ENCODE measurements around the gene CDK2AP2. TPM values are rescaled to one million over a fixed set of nuclear protein-coding genes. Genes with fewer than 3 reads are reported as not detected.

CDK2AP2 gene
- total and polyA plus RNA-seq, 3 experiments from 2014 or later = 60.7 to 173 (median 68.9) TPM

DNA sequence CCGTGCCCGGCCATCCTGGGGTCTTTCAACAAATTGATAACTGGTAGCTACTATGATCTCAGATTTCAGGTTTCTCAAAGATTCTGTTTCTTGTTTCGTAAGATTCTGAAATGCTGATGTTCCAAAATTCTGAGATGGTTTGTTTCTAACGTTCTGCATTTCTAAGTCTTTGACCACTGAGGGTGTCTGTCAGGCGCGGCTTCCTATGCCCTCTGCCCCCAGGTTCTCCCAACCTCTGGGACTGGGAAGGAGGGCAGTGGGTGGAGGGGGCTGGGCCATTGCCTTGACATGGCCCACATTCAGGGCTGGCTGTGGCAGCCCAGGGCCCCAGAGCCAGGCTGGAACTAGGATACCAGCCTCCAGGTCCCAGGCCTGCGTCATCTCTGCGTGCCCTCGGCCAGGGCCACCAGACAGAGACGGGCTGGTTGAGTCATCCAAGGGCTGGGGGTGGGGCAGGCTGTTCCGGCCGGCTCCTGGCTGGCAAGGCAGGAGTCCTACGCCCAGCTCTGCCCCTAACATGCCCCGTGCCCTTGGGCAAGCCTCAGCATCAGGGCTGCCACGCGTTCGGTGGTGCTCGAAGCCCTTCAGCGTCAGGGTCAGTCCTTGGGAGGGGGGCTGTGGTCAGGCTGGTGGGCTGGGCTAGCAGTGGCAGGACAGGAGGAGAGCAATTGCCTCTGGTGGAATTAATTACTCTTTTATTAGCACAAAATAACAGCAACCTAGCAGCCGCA is 44.1 kb downstream of the CDK2AP2 start:
- no peaks in the 10 kb centered on the region for H3K9me3 ChIP-seq (ENCODE audit: low read length)
- CTCF ChIA-PET = interaction anchor here (1.9 kb wide), 1 partner anchor 175 kb away, joined by 4 read pairs; the partner anchor contains the start of gene ANKRD13D
- peaks cover 39% of the 10 kb centered on the region for H3K4me1 ChIP-seq (ENCODE audit: insufficient read depth, low read length)
- peak overlapping the region; percentile 78 for H3K27ac ChIP-seq (ENCODE audit: low read depth, low read length)
- Mint-ChIP-seq H3K36me3 (peaks cover 0 to 11% (median 0%) of the 10 kb centered on the region in 3 donors), H3K27me3 (no peaks in the 10 kb centered on the region), H3K4me3 (peak overlapping the region in 5 of 7 donors; percentile 84 to 95 (median 88)), H3K4me1 (peaks cover 15 to 49% (median 32%) of the 10 kb centered on the region in 3 donors), H3K9me3 (no peaks in the 10 kb centered on the region), H3K27ac (peak overlapping the region; percentile 78 to 94 (median 92))
- no peak for DNase-seq
- no peaks in the 10 kb centered on the region for H3K27me3 ChIP-seq (ENCODE audit: insufficient read depth, low read length, poor library complexity, severe bottlenecking)
- no peaks in the 10 kb centered on the region for H3K36me3 ChIP-seq (ENCODE audit: insufficient read depth, low read length)
- H3K4me3 ChIP-seq (ENCODE audit: low read length) = peak overlapping the region; percentile 58
- POLR2A ChIA-PET = no interaction called here

DNA sequence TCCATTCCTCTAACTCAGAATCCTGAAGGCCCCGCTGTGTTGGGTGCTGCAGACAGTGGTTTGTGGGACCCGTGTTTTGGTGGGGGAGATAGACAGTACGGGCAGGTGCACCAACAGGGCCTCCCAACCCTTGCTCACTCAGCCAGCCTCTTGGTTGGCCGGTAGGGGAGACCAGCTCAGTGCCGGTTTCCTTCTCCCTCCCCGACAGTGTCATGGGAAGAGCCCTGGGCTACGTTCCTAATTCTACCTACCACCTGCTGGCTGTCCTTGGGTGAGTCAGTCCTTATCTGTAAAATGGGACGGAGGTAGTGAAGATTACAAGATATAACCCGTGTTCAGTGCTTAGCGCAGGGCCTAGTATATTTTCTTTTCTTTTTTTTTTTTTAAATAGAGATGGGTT is 44.8 kb downstream of the CDK2AP2 start:
- H3K4me3 ChIP-seq (ENCODE audit: low read length) = no peak overlapping the region
- POLR2A ChIA-PET = interaction anchor here (1.0 kb wide), 1 partner anchor 26 kb away, joined by 4 read pairs; the partner anchor contains the start of gene PTPRCAP
- Mint-ChIP-seq H3K9me3 (no peaks in the 10 kb centered on the region), H3K4me1 (peaks cover 15 to 44% (median 29%) of the 10 kb centered on the region in 3 donors), H3K36me3 (peaks cover 0 to 8% (median 0%) of the 10 kb centered on the region in 3 donors), H3K27me3 (no peaks in the 10 kb centered on the region), H3K4me3 (peak overlapping the region in 5 of 7 donors; percentile 9 to 38 (median 29)), H3K27ac (peak overlapping the region in 4 of 8 donors; percentile 5 to 92 (median 46))
- H3K27ac ChIP-seq (ENCODE audit: low read depth, low read length) = no peak overlapping the region
- H3K4me1 ChIP-seq (ENCODE audit: insufficient read depth, low read length) = peaks cover 35% of the 10 kb centered on the region
- no peaks in the 10 kb centered on the region for H3K36me3 ChIP-seq (ENCODE audit: insufficient read depth, low read length)
- CTCF ChIA-PET = no interaction called here
- DNase-seq = no peak
- no peaks in the 10 kb centered on the region for H3K9me3 ChIP-seq (ENCODE audit: low read length)
- no peaks in the 10 kb centered on the region for H3K27me3 ChIP-seq (ENCODE audit: insufficient read depth, low read length, poor library complexity, severe bottlenecking)

DNA sequence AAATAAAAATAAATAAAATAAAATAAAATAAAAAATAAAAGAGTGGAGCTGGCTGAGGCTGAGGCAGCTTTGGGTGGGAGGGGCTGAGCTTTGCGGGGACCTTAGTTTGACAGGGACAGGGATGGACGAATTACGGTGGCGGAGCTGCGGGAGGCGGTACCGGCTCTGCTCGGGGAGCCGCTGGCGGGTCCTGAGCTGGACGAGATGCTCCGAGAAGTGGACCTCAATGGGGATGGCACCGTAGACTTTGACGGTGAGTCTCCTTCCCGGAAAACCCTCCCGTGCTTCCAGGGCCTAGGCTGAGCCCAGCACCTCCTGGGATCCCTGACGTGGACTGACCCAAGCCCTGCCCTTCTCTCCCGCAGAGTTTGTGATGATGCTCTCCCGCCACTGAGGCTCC is 49.7 kb downstream of the CDK2AP2 start:
- Histone ChIP-seq H3K4me1 (ENCODE audit: insufficient read depth, low read length) (no peaks in the 10 kb centered on the region), H3K27ac (ENCODE audit: low read depth, low read length) (no peak overlapping the region), H3K4me3 (ENCODE audit: low read length) (no peak overlapping the region), H3K36me3 (ENCODE audit: insufficient read depth, low read length) (no peaks in the 10 kb centered on the region), H3K9me3 (ENCODE audit: low read length) (no peaks in the 10 kb centered on the region), H3K27me3 (ENCODE audit: insufficient read depth, low read length, poor library complexity, severe bottlenecking) (no peaks in the 10 kb centered on the region)
- H3K27me3 Mint-ChIP-seq = peaks cover 0 to 3% of the 10 kb centered on the region in 2 donors
- H3K4me3 Mint-ChIP-seq = no peak overlapping the region
- CTCF ChIA-PET = interaction anchor here (1.4 kb wide), 1 partner anchor 10 kb away, joined by 3 read pairs; no protein-coding TSS in a partner anchor
- peaks cover 4 to 8% (median 5%) of the 10 kb centered on the region in 3 donors for H3K4me1 Mint-ChIP-seq
- no peak for DNase-seq
- no peaks in the 10 kb centered on the region for H3K36me3 Mint-ChIP-seq
- no peaks in the 10 kb centered on the region for H3K9me3 Mint-ChIP-seq
- no peak overlapping the region for H3K27ac Mint-ChIP-seq
- POLR2A ChIA-PET = interaction anchor here (0.6 to 3.9 kb wide), 3 partner anchors 12 to 530 kb away, joined by 5 to 26 read pairs (median 6); partner anchors contain the start of gene PTPRCAP

DNA sequence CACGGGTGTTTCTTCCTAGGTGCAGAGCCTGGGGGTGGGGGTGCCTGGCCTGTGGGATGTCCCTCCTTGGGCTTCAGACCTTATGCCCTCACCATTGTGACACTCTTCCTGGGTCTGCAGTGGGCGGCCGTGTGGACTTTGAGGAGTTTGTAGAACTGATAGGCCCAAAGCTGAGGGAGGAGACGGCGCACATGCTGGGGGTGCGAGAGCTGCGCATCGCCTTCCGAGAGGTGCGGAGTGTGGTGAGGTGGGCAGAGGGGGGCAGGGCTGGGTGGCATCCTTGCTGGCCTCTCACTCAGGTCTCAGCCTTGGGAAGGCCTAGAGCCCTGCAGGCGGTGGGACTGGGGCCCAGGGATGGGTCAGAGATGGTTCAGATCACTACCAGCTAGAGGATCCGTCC is 50.5 kb downstream of the CDK2AP2 start:
- H3K27me3 Mint-ChIP-seq = peaks cover 0 to 3% of the 10 kb centered on the region in 2 donors
- Histone ChIP-seq H3K4me1 (ENCODE audit: insufficient read depth, low read length) (no peaks in the 10 kb centered on the region), H3K9me3 (ENCODE audit: low read length) (no peaks in the 10 kb centered on the region), H3K27me3 (ENCODE audit: insufficient read depth, low read length, poor library complexity, severe bottlenecking) (no peaks in the 10 kb centered on the region), H3K36me3 (ENCODE audit: insufficient read depth, low read length) (no peaks in the 10 kb centered on the region), H3K27ac (ENCODE audit: low read depth, low read length) (no peak overlapping the region), H3K4me3 (ENCODE audit: low read length) (no peak overlapping the region)
- peaks cover 3 to 5% (median 4%) of the 10 kb centered on the region in 3 donors for H3K4me1 Mint-ChIP-seq
- no peaks in the 10 kb centered on the region for H3K36me3 Mint-ChIP-seq
- no peaks in the 10 kb centered on the region for H3K9me3 Mint-ChIP-seq
- ChIA-PET POLR2A (no interaction called here), CTCF (interaction anchor here (1.6 kb wide), 1 partner anchor 106 kb away, joined by 4 read pairs; no protein-coding TSS in a partner anchor)
- no peak for DNase-seq
- no peak overlapping the region for H3K27ac Mint-ChIP-seq
- H3K4me3 Mint-ChIP-seq = peak overlapping the region in 1 of 7 donors; percentile 20

Other genes starting within 250 kb of the CDK2AP2 start
- 100 to 1,000 TPM; 237 to 246 TPM for gene GRK2, start 241.7 kb downstream of the CDK2AP2 start, total RNA-seq
- gene GRK2, start 241.7 kb downstream of the CDK2AP2 start, polyA plus RNA-seq = 69.9 TPM
- gene ANKRD13D, start 218.9 kb downstream of the CDK2AP2 start, total RNA-seq = 10 to 100 TPM; 84.9 to 90.1 TPM
- gene ANKRD13D, start 218.9 kb downstream of the CDK2AP2 start, polyA plus RNA-seq = 23.9 TPM
- 10 to 100 TPM in 1 of 2 experiments, 1 to 10 TPM in 1; 8.4 to 10.6 TPM for gene SSH3, start 204.6 kb downstream of the CDK2AP2 start, total RNA-seq
- gene SSH3, start 204.6 kb downstream of the CDK2AP2 start, polyA plus RNA-seq = 3.5 TPM
- 10 to 100 TPM; 32.3 to 37.8 TPM for gene POLD4, start 154.6 kb downstream of the CDK2AP2 start, total RNA-seq
- gene POLD4, start 154.6 kb downstream of the CDK2AP2 start, polyA plus RNA-seq = 91.2 TPM
- 1 to 10 TPM; 3.5 to 4.2 TPM for gene CLCF1, start 134.6 kb downstream of the CDK2AP2 start, total RNA-seq
- 4.6 TPM for gene CLCF1, start 134.6 kb downstream of the CDK2AP2 start, polyA plus RNA-seq
- 10 to 100 TPM; 36.8 to 38.8 TPM for gene RAD9A, start 116.2 kb downstream of the CDK2AP2 start, total RNA-seq
- gene RAD9A, start 116.2 kb downstream of the CDK2AP2 start, polyA plus RNA-seq = 9.4 TPM
- 100 to 1,000 TPM; 338 to 357 TPM for gene PPP1CA, start 106.3 kb downstream of the CDK2AP2 start, total RNA-seq
- 564 TPM for gene PPP1CA, start 106.3 kb downstream of the CDK2AP2 start, polyA plus RNA-seq
- 100 to 1,000 TPM; 102 to 105 TPM for gene TBC1D10C, start 104.1 kb downstream of the CDK2AP2 start, total RNA-seq
- 331 TPM for gene TBC1D10C, start 104.1 kb downstream of the CDK2AP2 start, polyA plus RNA-seq
- 1 to 10 TPM; 2.0 to 2.7 TPM for gene CARNS1, start 92.5 kb downstream of the CDK2AP2 start, total RNA-seq
- 1.8 TPM for gene CARNS1, start 92.5 kb downstream of the CDK2AP2 start, polyA plus RNA-seq
- gene RPS6KB2, start 79.7 kb downstream of the CDK2AP2 start, total RNA-seq = 10 to 100 TPM; 86.0 to 88.4 TPM
- gene RPS6KB2, start 79.7 kb downstream of the CDK2AP2 start, polyA plus RNA-seq = 54.0 TPM
- 100 to 1,000 TPM; 145 to 163 TPM for gene PTPRCAP, start 70.5 kb downstream of the CDK2AP2 start, total RNA-seq
- gene PTPRCAP, start 70.5 kb downstream of the CDK2AP2 start, polyA plus RNA-seq = 1,075 TPM
- 10 to 100 TPM; 90.3 to 92.8 TPM for gene CORO1B, start 64.7 kb downstream of the CDK2AP2 start, total RNA-seq
- 12.2 TPM for gene CORO1B, start 64.7 kb downstream of the CDK2AP2 start, polyA plus RNA-seq
- not detected for gene GPR152, start 55.4 kb downstream of the CDK2AP2 start, total RNA-seq
- 0.87 TPM for gene GPR152, start 55.4 kb downstream of the CDK2AP2 start, polyA plus RNA-seq
- gene CABP4, start 52.8 kb downstream of the CDK2AP2 start, total RNA-seq = under 1 TPM; 0.28 to 0.33 TPM
- 0.36 TPM for gene CABP4, start 52.8 kb downstream of the CDK2AP2 start, polyA plus RNA-seq
- 10 to 100 TPM; 49.6 to 57.9 TPM for gene TMEM134, start 38.9 kb downstream of the CDK2AP2 start, total RNA-seq
- 152 TPM for gene TMEM134, start 38.9 kb downstream of the CDK2AP2 start, polyA plus RNA-seq
- gene AIP, start 25.1 kb downstream of the CDK2AP2 start, total RNA-seq = 100 to 1,000 TPM; 160 to 171 TPM
- 210 TPM for gene AIP, start 25.1 kb downstream of the CDK2AP2 start, polyA plus RNA-seq
- gene PITPNM1, start 2.8 kb downstream of the CDK2AP2 start, total RNA-seq = 100 to 1,000 TPM in 1 of 2 experiments, 10 to 100 TPM in 1; 94.0 to 109 TPM
- gene PITPNM1, start 2.8 kb downstream of the CDK2AP2 start, polyA plus RNA-seq = 49.6 TPM
- gene CABP2, start 15.3 kb upstream of the CDK2AP2 start, total RNA-seq = not detected
- not detected for gene CABP2, start 15.3 kb upstream of the CDK2AP2 start, polyA plus RNA-seq
- gene GSTP1, start 75.7 kb upstream of the CDK2AP2 start, total RNA-seq = 100 to 1,000 TPM; 462 to 474 TPM
- 333 TPM for gene GSTP1, start 75.7 kb upstream of the CDK2AP2 start, polyA plus RNA-seq
- gene NDUFV1, start 98.8 kb upstream of the CDK2AP2 start, total RNA-seq = 100 to 1,000 TPM; 321 to 326 TPM
- gene NDUFV1, start 98.8 kb upstream of the CDK2AP2 start, polyA plus RNA-seq = 140 TPM
- gene NUDT8, start 121.8 kb upstream of the CDK2AP2 start, total RNA-seq = 10 to 100 TPM; 26.2 to 27.9 TPM
- gene NUDT8, start 121.8 kb upstream of the CDK2AP2 start, polyA plus RNA-seq = 3.5 TPM
- gene TBX10, start 131.6 kb upstream of the CDK2AP2 start, total RNA-seq = not detected
- gene TBX10, start 131.6 kb upstream of the CDK2AP2 start, polyA plus RNA-seq = not detected
- gene ACY3, start 142.6 kb upstream of the CDK2AP2 start, total RNA-seq = under 1 TPM; 0.49 to 0.55 TPM
- gene ACY3, start 142.6 kb upstream of the CDK2AP2 start, polyA plus RNA-seq = 0.38 TPM
- gene ALDH3B2, start 166.5 kb upstream of the CDK2AP2 start, total RNA-seq = not detected
- gene ALDH3B2, start 166.5 kb upstream of the CDK2AP2 start, polyA plus RNA-seq = not detected

All from CD8-positive, alpha-beta memory T cell (primary cell).